Right atrium auricular region (tissue), 2 donors: Measurements from ENCODE around the gene CFTR. TPM values are rescaled to one million over a fixed set of nuclear protein-coding genes. Genes with fewer than 3 reads are reported as not detected.
A peak's percentile ranks its signal among the peaks of the same experiment; 100 is the strongest.

ENCODE experiments used
- DNase-seq: peaks from one replicate; pipeline ENCODE4 v3.0.0-alpha.2; 2019; ENCODE audit warnings: low spot score
- H3K27ac ChIP-seq, 2 donors: fragments of 200-600 bp; sonication (generic); 1 replicate in 1 of 2; 2 replicates in 1 of 2; pipeline ENCODE4 v1.5.1; 2016 to 2019
- H3K27me3 ChIP-seq, 2 donors: fragments of 200-600 bp; sonication (generic); one replicate each; pipeline versions ENCODE4 v1.5.1 to v1.6.0; 2017 to 2019
- H3K36me3 ChIP-seq: fragments of 200-600 bp; sonication (generic); one replicate; pipeline ENCODE4 v1.5.1; 2016
- H3K4me1 ChIP-seq, 2 donors: fragments of 200-600 bp; sonication (generic); one replicate each; pipeline versions ENCODE4 v1.5.1 to v1.6.0; 2017 to 2019
- H3K4me3 ChIP-seq, 2 donors: fragments of 200-600 bp; sonication (generic); 1 replicate in 1 of 2; 2 replicates in 1 of 2; pipeline ENCODE4 v1.5.1; 2017 to 2019; ENCODE audit warnings: mild to moderate bottlenecking in 1 of 2, moderate library complexity in 1 of 2
- H3K9me3 ChIP-seq, 2 donors: fragments of 200-600 bp; sonication (generic); one replicate each; pipeline ENCODE4 v1.5.1; 2019
- CTCF ChIP-seq, 2 donors: fragments of 200-600 bp; sonication (generic); IDR thresholded peaks; one replicate each; pipeline ENCODE4 v1.5.1; 2019; ENCODE audit warnings: antibody characterized with exemption in 2 of 2
- total RNA-seq, 2 donors: library from RNA; depleted of rRNA; stranded (reverse); fragments of >200 nt; gene quantifications; one replicate each; pipeline ENCODE4 v1.1.0, GENCODE V29; 2016

The CFTR gene
- total RNA-seq, 2 donors from 2014 or later = 0.67 to 1.3 TPM

DNA sequence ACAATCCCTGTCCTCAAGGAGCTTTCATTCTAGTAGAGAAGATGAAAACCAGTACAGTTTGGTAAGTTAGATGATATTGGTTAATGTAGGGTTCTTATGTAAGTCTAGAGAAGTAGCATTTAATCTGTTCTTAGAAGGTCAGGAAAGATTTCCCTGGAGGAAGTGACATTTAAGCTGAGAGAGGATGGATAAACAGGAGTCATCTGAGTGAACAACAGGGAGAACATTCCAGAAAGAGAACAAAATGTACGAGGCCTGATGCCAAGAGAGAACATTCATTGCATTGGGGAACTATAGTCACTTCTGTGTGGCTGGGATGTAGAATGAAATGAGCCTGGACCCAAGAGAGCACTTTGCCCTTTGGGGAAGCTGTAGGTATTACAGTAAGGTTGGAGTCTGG is 88.0 kb downstream of the CFTR start:
- Histone ChIP-seq H3K27ac (no peak overlapping the region), H3K9me3 (no peaks in the 10 kb centered on the region), H3K36me3 (no peaks in the 10 kb centered on the region), H3K4me3 (no peak overlapping the region), H3K27me3 (no peaks in the 10 kb centered on the region), H3K4me1 (no peaks in the 10 kb centered on the region)
- DNase-seq = no peak
- no peak for TF ChIP-seq CTCF (IDR thresholded peaks at IDR 0.05)

DNA sequence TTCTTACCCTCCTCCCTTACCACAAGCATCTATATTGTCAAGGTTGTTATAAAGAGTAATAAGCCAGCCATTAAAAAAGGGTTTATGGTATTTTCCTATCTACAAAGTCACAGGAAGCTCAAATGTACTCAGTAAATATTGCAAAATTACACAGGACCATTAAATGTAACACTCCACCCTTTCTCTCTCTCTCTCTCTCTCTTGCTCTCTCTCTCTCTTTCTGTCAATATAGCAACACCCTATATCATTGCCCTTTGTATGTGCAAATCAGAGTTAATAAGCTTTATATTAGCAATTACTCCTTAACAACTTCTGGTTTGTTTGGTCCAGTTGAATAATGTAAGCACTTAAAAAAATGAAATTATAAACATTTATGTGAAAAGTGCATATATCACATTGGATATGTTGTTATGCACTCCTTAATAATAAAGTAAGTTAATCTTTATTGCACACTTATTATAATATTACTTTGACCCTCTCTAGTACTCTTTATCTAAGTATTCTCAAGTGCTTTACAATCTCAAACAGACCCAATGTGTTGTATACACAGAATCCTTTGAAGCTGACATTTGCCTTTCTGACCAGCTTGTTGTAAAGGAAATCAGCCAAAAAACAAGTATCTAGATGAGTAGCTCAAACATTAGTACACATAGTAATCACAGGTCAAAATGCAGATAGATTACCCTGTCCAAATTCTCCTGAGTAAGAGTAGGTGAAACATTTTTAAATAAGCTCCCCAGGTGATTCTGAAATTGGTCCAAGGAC is 93.2 kb downstream of the CFTR start:
- H3K4me3 ChIP-seq = no peak overlapping the region
- DNase-seq = no peak
- H3K9me3 ChIP-seq = no peaks in the 10 kb centered on the region
- TF ChIP-seq CTCF (IDR thresholded peaks at IDR 0.05) = no peak
- H3K36me3 ChIP-seq = no peaks in the 10 kb centered on the region
- H3K27me3 ChIP-seq = no peaks in the 10 kb centered on the region
- no peak overlapping the region for H3K27ac ChIP-seq
- H3K4me1 ChIP-seq = no peaks in the 10 kb centered on the region

- H3K9me3 ChIP-seq = no peaks in the 10 kb centered on the region
- no peak overlapping the region for H3K4me3 ChIP-seq
- no peak for TF ChIP-seq CTCF (IDR thresholded peaks at IDR 0.05)
- no peaks in the 10 kb centered on the region for H3K4me1 ChIP-seq
- DNase-seq = no peak
- H3K27me3 ChIP-seq = no peaks in the 10 kb centered on the region
- no peaks in the 10 kb centered on the region for H3K36me3 ChIP-seq
- H3K27ac ChIP-seq = no peak overlapping the region
These were observed 101.6 kb downstream of the CFTR start for GRCh38 chr7:117581424-117581823.

DNA sequence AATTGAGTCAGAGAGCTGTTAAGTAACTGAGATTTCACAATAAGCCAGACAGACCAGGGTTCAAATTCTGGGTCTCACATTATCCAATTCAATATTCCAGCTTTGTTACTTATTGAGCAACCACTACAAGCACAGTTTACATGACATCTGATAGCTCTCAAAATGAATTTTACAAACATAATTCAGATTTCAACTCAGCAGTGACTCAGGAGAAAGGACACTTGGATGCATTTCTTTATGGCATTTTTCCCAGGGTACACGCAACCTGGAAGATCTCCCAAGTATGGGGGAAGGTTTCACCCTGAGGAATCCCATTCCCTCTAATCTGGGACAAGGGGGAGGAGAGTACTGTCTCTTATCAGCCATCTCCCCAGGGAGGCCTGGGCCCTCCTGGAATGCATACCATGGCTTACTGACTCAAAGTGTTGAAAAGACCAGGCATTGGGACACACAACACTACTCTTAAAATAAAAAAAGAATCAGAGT is 102.4 kb downstream of the CFTR start:
- Histone ChIP-seq H3K9me3 (no peaks in the 10 kb centered on the region), H3K4me3 (no peak overlapping the region), H3K27me3 (no peaks in the 10 kb centered on the region), H3K27ac (no peak overlapping the region), H3K36me3 (no peaks in the 10 kb centered on the region), H3K4me1 (no peaks in the 10 kb centered on the region)
- TF ChIP-seq CTCF (IDR thresholded peaks at IDR 0.05) = no peak
- DNase-seq = peak; percentile 83

- DNase-seq = no peak
- no peak overlapping the region for H3K4me3 ChIP-seq
- no peak for TF ChIP-seq CTCF (IDR thresholded peaks at IDR 0.05)
- H3K27ac ChIP-seq = no peak overlapping the region
- H3K9me3 ChIP-seq = no peaks in the 10 kb centered on the region
- H3K36me3 ChIP-seq = no peaks in the 10 kb centered on the region
- H3K27me3 ChIP-seq = no peaks in the 10 kb centered on the region
- H3K4me1 ChIP-seq = no peaks in the 10 kb centered on the region
These were observed 108.1 kb downstream of the CFTR start for GRCh38 chr7:117587931-117588330.

DNA sequence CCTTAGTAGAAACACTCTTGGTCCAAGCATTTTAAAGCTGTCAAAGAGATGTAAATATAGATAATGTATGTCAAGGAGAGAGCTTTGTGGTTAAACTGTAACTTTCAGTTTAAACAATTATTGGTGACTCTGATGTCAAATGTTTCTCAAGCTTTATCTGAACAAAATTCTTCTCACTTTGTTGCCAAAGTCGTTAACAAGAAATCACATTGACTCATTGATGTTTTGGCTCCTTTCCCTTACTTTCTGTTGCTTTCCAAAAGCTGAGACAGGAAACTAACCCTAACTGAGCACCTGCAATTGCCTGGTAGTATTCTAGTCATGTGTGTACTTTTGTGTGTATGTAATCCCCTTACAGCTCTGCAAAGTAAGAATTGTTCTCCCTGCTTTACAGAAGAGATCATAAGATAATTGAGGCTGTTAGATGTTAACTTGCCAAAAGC is 108.5 kb downstream of the CFTR start:
- no peak for DNase-seq

More for the DNA sequence above, 108.5 kb downstream of the CFTR start:
- Histone ChIP-seq H3K4me1 (no peaks in the 10 kb centered on the region), H3K36me3 (no peaks in the 10 kb centered on the region), H3K27ac (no peak overlapping the region), H3K27me3 (no peaks in the 10 kb centered on the region), H3K4me3 (no peak overlapping the region), H3K9me3 (no peaks in the 10 kb centered on the region)
- no peak for TF ChIP-seq CTCF (IDR thresholded peaks at IDR 0.05)
